SK-N-SH (cell line): ENCODE measurements around the gene NCOA5. TPM values are rescaled to one million over a fixed set of nuclear protein-coding genes. Genes with fewer than 3 reads are reported as not detected.

Source experiments
- CTCF ChIA-PET: fragments of 300-600, 350-600 bp; formaldehyde crosslinking; extraction: SDS; loops from one replicate; lab custom pipeline; 2021; lab: Yijun Ruan, JAX
- POLR2A ChIA-PET: fragments of 350-600 bp; sonication (Branson Sonifier 250); formaldehyde crosslinking; extraction: SDS; loops from one replicate; lab custom pipeline; 2020; ENCODE audit warnings: antibody characterized with exemption, inconsistent platforms; lab: Yijun Ruan, JAX
- DNase-seq: peaks from one replicate; pipeline ENCODE4 v3.0.0; 2012
- H2AFZ ChIP-seq: fragments of 200-600 bp; sonication (generic); 2 replicates; pipeline ENCODE4 v1.8.1; 2016; ENCODE audit warnings: antibody characterized with exemption, mild to moderate bottlenecking, low read depth
- H3F3A ChIP-seq: fragments of 200-600 bp; sonication (generic); replicated peaks from 2 replicates; pipeline ENCODE3; 2016; ENCODE audit warnings: antibody characterized with exemption, mild to moderate bottlenecking; ENCODE audit not compliant: insufficient read depth
- H3K27ac ChIP-seq, 2 experiments: fragments of 200-500 bp in 1 of 2; fragments of 200-600 bp in 1 of 2; sonication (Bioruptor generic) in 1 of 2; sonication (generic), shearing (Covaris generic) in 1 of 2; 2 replicates each; pipeline versions ENCODE4 v1.5.1 to v1.6.1; 2014 to 2016; ENCODE audit warnings: low read depth in 2 of 2, inconsistent platforms in 1 of 2, low read length in 1 of 2, mild to moderate bottlenecking in 1 of 2, mixed read lengths in 1 of 2
- H3K27me3 ChIP-seq: fragments of 200-600 bp; sonication (generic), shearing (Covaris generic); 2 replicates; pipeline ENCODE4 v1.6.1; 2016; ENCODE audit warnings: mixed run types; ENCODE audit not compliant: insufficient read depth
- H3K36me3 ChIP-seq, 2 experiments: fragments of 200-500 bp in 1 of 2; fragments of 200-600 bp in 1 of 2; sonication (Bioruptor generic) in 1 of 2; sonication (generic) in 1 of 2; replicated peaks in 1 of 2; 2 replicates each; pipeline versions ENCODE3 to v1.5.1; 2014 to 2016; ENCODE audit warnings: low read length in 1 of 2, mild to moderate bottlenecking in 1 of 2; ENCODE audit not compliant: insufficient read depth in 2 of 2, control insufficient read depth in 1 of 2
- H3K4me1 ChIP-seq, 2 experiments: fragments of 200-500 bp in 1 of 2; fragments of 200-600 bp in 1 of 2; sonication (Bioruptor generic) in 1 of 2; sonication (generic), shearing (Covaris generic) in 1 of 2; 2 replicates each; pipeline versions ENCODE4 v1.5.1 to v1.6.1; 2014 to 2016; ENCODE audit warnings: low read depth in 1 of 2, low read length in 1 of 2, mixed run types in 1 of 2; ENCODE audit not compliant: insufficient read depth in 2 of 2, control insufficient read depth in 1 of 2
- H3K4me2 ChIP-seq: fragments of 200-600 bp; sonication (generic), shearing (Covaris generic); 2 replicates; pipeline ENCODE4 v1.6.1; 2017; ENCODE audit warnings: mixed run types
- H3K4me3 ChIP-seq, 2 experiments: fragments of 200-500 bp in 1 of 2; fragments of 200-600 bp in 1 of 2; sonication (Bioruptor generic) in 1 of 2; sonication (generic), shearing (Covaris generic) in 1 of 2; 2 replicates each; pipeline versions ENCODE4 v1.5.1 to v1.8.1; 2014 to 2016; ENCODE audit warnings: low read depth in 2 of 2, inconsistent platforms in 1 of 2, low read length in 1 of 2, mild to moderate bottlenecking in 1 of 2, mixed read lengths in 1 of 2, moderate library complexity in 1 of 2
- H3K79me2 ChIP-seq: fragments of 200-600 bp; sonication (generic); 2 replicates; pipeline ENCODE4 v1.8.1; 2017; ENCODE audit warnings: mild to moderate bottlenecking; ENCODE audit not compliant: insufficient read depth
- H3K9ac ChIP-seq: fragments of 200-600 bp; sonication (generic); 2 replicates; pipeline ENCODE4 v1.6.1; 2017; ENCODE audit warnings: mixed run types
- H3K9me2 ChIP-seq: fragments of 200-600 bp; sonication (generic); 2 replicates; pipeline ENCODE4 v1.6.1; 2017; ENCODE audit warnings: mixed run types
- H3K9me3 ChIP-seq: fragments of 200-600 bp; sonication (generic); 2 replicates; pipeline ENCODE4 v1.6.1; 2017; ENCODE audit warnings: mixed run types, mild to moderate bottlenecking, moderate library complexity
- H4K20me1 ChIP-seq: fragments of 200-600 bp; sonication (generic); 2 replicates; pipeline ENCODE4 v1.6.1; 2017; ENCODE audit warnings: mild to moderate bottlenecking, mixed run types; ENCODE audit not compliant: insufficient read depth
- ELF1 ChIP-seq: IDR thresholded peaks from 2 replicates; pipeline ENCODE4 v1.4.0; 2012
- FOSL2 ChIP-seq: IDR thresholded peaks from 2 replicates; pipeline ENCODE4 v1.4.0; 2012; ENCODE audit warnings: low read depth, mild to moderate bottlenecking, moderate library complexity, borderline replicate concordance
- FOXJ3 ChIP-seq: sonication (generic); formaldehyde crosslinking; IDR thresholded peaks from 2 replicates; pipeline ENCODE4 v1.5.1; 2020; ENCODE audit warnings: mild to moderate bottlenecking, missing genetic modification reagents
- FOXM1 ChIP-seq: IDR thresholded peaks from 2 replicates; pipeline ENCODE4 v1.4.0; 2012; ENCODE audit warnings: low read depth, mild to moderate bottlenecking
- GABPA ChIP-seq: IDR thresholded peaks from 2 replicates; pipeline ENCODE4 v1.4.0; 2012; ENCODE audit warnings: low read depth, mild to moderate bottlenecking
- MAX ChIP-seq: IDR thresholded peaks from 2 replicates; pipeline ENCODE4 v1.4.0; 2012; ENCODE audit warnings: low read depth
- MXI1 ChIP-seq: IDR thresholded peaks from 2 replicates; pipeline ENCODE4 v1.6.1; 2012; ENCODE audit warnings: mild to moderate bottlenecking, low read depth, low read length, improper control_type of control experiment
- NFIC ChIP-seq: IDR thresholded peaks from 2 replicates; pipeline ENCODE4 v1.4.0; 2012; ENCODE audit warnings: borderline replicate concordance
- NRF1 ChIP-seq: IDR thresholded peaks from 2 replicates; pipeline ENCODE4 v1.6.1; 2012; ENCODE audit warnings: low read depth, mild to moderate bottlenecking, low read length
- PBX3 ChIP-seq: IDR thresholded peaks from 2 replicates; pipeline ENCODE4; 2012
- RAD21 ChIP-seq: IDR thresholded peaks from 2 replicates; pipeline ENCODE4 v1.6.1; 2012; ENCODE audit warnings: mild to moderate bottlenecking, low read length
- RCOR1 ChIP-seq: fragments of 150-350 bp; IDR thresholded peaks from 2 replicates; pipeline ENCODE4 v1.6.1; 2017; ENCODE audit warnings: antibody characterized with exemption, low read length
- REST ChIP-seq: IDR thresholded peaks from 2 replicates; pipeline ENCODE4 v1.6.1; 2012; ENCODE audit warnings: mild to moderate bottlenecking, low read depth, low read length, moderate library complexity
- RFX5 ChIP-seq: IDR thresholded peaks from 2 replicates; pipeline ENCODE4 v1.6.1; 2012; ENCODE audit warnings: mild to moderate bottlenecking, improper control_type of control experiment, low read length
- SMC3 ChIP-seq: IDR thresholded peaks from 2 replicates; pipeline ENCODE4 v1.6.1; 2012; ENCODE audit warnings: low read depth, low read length, improper control_type of control experiment
- TAF1 ChIP-seq: IDR thresholded peaks from 2 replicates; pipeline ENCODE4 v1.6.1; 2012; ENCODE audit warnings: low read depth, mild to moderate bottlenecking, low read length, moderate library complexity, borderline replicate concordance
- TCF12 ChIP-seq: IDR thresholded peaks from 2 replicates; pipeline ENCODE4 v1.4.0; 2012
- USF2 ChIP-seq: fragments of 150-350 bp; IDR thresholded peaks from 2 replicates; pipeline ENCODE4 v1.6.1; 2017; ENCODE audit warnings: antibody characterized with exemption, low read length, low read depth, borderline replicate concordance
- WGBS: methylation state at CpG from one replicate; pipeline ENCODE4 v1.1.6; 2017; ENCODE audit warnings: low lambda C conversion rate; 5-methylcytosine and 5-hydroxymethylcytosine counted together
- polyA plus RNA-seq, 3 experiments: library from polyadenylated mRNA; depleted of rRNA; stranded (reverse); fragments of >200 nt; gene quantifications; 2 replicates each; pipeline ENCODE4 v1.2.3, GENCODE V29; 2012
- TF ChIP-seq, protein P1 (sequence below): fragments of 150-350 bp; IDR thresholded peaks from 2 replicates; pipeline ENCODE4 v1.6.1; 2016; ENCODE audit warnings: mild to moderate bottlenecking, low read depth, low read length
- TF ChIP-seq, protein P2 (sequence below): fragments of 200-600 bp; sonication (generic); IDR thresholded peaks from 2 replicates; pipeline ENCODE4 v1.6.1; 2017; ENCODE audit warnings: antibody characterized with exemption, mild to moderate bottlenecking, moderate library complexity

NCOA5 gene
- polyA plus RNA-seq, 1 of the 3 experiments (the other 2 are of a cell fraction) = 20.4 TPM

- TF ChIP-seq, protein P1, sequence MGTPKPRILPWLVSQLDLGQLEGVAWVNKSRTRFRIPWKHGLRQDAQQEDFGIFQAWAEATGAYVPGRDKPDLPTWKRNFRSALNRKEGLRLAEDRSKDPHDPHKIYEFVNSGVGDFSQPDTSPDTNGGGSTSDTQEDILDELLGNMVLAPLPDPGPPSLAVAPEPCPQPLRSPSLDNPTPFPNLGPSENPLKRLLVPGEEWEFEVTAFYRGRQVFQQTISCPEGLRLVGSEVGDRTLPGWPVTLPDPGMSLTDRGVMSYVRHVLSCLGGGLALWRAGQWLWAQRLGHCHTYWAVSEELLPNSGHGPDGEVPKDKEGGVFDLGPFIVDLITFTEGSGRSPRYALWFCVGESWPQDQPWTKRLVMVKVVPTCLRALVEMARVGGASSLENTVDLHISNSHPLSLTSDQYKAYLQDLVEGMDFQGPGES = no peak
Measured at GRCh38 chr20:46077642-46078305, 12.0 kb downstream of the NCOA5 start (continued).

- H3K79me2 ChIP-seq = peaks cover 80% of the 10 kb centered on the region
- H2AFZ ChIP-seq = no peak overlapping the region
- TF ChIP-seq MAX (no peak), FOXM1 (no peak), REST (no peak), USF2 (no peak), PBX3 (no peak), TCF12 (no peak), GABPA (no peak), NFIC (no peak), SMC3 (no peak), FOSL2 (no peak), MXI1 (no peak), NRF1 (no peak), TAF1 (no peak), RFX5 (no peak), RCOR1 (no peak), FOXJ3 (CRISPR knock-in tag) (no peak), RAD21 (no peak), ELF1 (no peak)
- TF ChIP-seq, protein P2, sequence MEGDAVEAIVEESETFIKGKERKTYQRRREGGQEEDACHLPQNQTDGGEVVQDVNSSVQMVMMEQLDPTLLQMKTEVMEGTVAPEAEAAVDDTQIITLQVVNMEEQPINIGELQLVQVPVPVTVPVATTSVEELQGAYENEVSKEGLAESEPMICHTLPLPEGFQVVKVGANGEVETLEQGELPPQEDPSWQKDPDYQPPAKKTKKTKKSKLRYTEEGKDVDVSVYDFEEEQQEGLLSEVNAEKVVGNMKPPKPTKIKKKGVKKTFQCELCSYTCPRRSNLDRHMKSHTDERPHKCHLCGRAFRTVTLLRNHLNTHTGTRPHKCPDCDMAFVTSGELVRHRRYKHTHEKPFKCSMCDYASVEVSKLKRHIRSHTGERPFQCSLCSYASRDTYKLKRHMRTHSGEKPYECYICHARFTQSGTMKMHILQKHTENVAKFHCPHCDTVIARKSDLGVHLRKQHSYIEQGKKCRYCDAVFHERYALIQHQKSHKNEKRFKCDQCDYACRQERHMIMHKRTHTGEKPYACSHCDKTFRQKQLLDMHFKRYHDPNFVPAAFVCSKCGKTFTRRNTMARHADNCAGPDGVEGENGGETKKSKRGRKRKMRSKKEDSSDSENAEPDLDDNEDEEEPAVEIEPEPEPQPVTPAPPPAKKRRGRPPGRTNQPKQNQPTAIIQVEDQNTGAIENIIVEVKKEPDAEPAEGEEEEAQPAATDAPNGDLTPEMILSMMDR = no peak
- no peak overlapping the region for H3K4me2 ChIP-seq
- H3K9me3 ChIP-seq = no peaks in the 10 kb centered on the region
- H3K27ac ChIP-seq = no peak overlapping the region
- 97% methylated on average over 7 of the region's 7 CpGs for WGBS
- no peaks in the 10 kb centered on the region; a peak in 1 of 4 replicates for H3K4me1 ChIP-seq
- peaks cover 35 to 62% of the 10 kb centered on the region in 2 experiments for H3K36me3 ChIP-seq
- CTCF ChIA-PET = interaction anchor here (1.0 to 1.9 kb wide), 2 partner anchors 89 to 231 kb away, joined by 3 to 6 read pairs; no protein-coding TSS in a partner anchor
- no peaks in the 10 kb centered on the region for H3K9me2 ChIP-seq
- H3K27me3 ChIP-seq = no peaks in the 10 kb centered on the region
- no peak overlapping the region for H3K9ac ChIP-seq
- DNase-seq = no peak
- H3F3A ChIP-seq = no peaks in the 10 kb centered on the region
- POLR2A ChIA-PET = no interaction called here
- H3K4me3 ChIP-seq = no peak overlapping the region
- H4K20me1 ChIP-seq = peaks cover 87% of the 10 kb centered on the region
Measured at GRCh38 chr20:46076806-46077205, 13.0 kb downstream of the NCOA5 start.
